ENCODE results near the gene IGDCC3.

DNA sequence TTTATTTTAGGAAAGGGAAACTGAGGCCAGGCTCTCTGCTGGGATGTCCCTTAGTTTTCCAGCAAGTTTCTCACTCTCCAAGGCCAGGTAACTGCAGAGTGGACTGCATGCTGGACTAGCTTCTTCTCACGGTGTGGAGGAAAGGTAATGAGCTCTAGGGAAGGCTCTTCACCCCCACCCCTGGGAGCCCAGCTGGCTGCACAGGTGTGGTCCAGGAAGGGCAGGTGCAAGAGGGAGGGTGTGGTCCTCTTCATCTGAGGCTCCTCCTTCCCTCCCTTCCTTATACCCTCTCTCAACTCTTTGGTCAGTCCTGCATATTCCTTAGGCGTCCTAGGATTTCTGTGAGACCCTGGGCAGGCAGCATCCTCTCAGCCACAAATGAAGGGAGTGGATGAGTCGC lies 39.4 kb downstream of the IGDCC3 start:
- TF ChIP-seq CTCF (IDR thresholded peaks at IDR 0.05) (no peak), EP300 (IDR thresholded peaks at IDR 0.05) (no peak), POLR2A (IDR thresholded peaks at IDR 0.05) (no peak), POLR2AphosphoS5 (IDR thresholded peaks at IDR 0.05) (no peak)
